Measurements from ENCODE around the gene WSB1.

DNA sequence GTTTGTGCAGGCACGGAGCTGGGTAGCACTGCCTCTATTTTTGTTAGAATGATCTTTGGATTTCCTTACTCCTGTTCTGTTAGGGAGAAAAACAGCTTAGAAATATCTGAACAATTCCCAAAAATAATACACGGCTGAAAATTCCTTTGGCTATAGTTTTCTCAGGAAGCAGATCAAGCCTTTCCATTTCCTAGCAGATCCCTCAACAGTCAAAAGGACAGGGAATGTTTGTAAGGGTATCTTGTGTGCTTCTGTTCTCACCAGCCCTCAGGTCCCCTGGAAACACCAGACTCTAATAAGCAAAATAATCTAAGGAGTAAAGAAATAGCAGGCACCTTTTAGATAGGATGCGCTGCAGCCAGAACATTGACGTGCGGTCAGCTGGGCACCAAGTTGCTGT is 30.5 kb upstream of the WSB1 start:
- TF ChIP-seq TCF4 (CRISPR knock-in tag; IDR thresholded peaks at IDR 0.05; ENCODE audit: borderline replicate concordance) (no peak), ZFP30 (CRISPR knock-in tag; IDR thresholded peaks at IDR 0.05) (no peak), CSDC2 (CRISPR knock-in tag; IDR thresholded peaks at IDR 0.05) (no peak), SNAI2 (CRISPR knock-in tag; IDR thresholded peaks at IDR 0.05) (no peak), RARB (CRISPR knock-in tag; IDR thresholded peaks at IDR 0.05) (no peak)
- TF ChIP-seq, protein P1, sequence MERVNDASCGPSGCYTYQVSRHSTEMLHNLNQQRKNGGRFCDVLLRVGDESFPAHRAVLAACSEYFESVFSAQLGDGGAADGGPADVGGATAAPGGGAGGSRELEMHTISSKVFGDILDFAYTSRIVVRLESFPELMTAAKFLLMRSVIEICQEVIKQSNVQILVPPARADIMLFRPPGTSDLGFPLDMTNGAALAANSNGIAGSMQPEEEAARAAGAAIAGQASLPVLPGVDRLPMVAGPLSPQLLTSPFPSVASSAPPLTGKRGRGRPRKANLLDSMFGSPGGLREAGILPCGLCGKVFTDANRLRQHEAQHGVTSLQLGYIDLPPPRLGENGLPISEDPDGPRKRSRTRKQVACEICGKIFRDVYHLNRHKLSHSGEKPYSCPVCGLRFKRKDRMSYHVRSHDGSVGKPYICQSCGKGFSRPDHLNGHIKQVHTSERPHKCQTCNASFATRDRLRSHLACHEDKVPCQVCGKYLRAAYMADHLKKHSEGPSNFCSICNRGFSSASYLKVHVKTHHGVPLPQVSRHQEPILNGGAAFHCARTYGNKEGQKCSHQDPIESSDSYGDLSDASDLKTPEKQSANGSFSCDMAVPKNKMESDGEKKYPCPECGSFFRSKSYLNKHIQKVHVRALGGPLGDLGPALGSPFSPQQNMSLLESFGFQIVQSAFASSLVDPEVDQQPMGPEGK (CRISPR knock-in tag; IDR thresholded peaks at IDR 0.05; ENCODE audit: borderline replicate concordance), result no peak
